HG02938 (cell line): ENCODE results near the gene HADHA.

Experiments used
- ATAC-seq: cut with Tn5 transposase; IDR thresholded peaks from one replicate; pipeline ENCODE4 v1.9.1; 2021; ENCODE audit warnings: mild to moderate bottlenecking, moderate library complexity; ENCODE audit not compliant: unreplicated experiment

HADHA gene

DNA sequence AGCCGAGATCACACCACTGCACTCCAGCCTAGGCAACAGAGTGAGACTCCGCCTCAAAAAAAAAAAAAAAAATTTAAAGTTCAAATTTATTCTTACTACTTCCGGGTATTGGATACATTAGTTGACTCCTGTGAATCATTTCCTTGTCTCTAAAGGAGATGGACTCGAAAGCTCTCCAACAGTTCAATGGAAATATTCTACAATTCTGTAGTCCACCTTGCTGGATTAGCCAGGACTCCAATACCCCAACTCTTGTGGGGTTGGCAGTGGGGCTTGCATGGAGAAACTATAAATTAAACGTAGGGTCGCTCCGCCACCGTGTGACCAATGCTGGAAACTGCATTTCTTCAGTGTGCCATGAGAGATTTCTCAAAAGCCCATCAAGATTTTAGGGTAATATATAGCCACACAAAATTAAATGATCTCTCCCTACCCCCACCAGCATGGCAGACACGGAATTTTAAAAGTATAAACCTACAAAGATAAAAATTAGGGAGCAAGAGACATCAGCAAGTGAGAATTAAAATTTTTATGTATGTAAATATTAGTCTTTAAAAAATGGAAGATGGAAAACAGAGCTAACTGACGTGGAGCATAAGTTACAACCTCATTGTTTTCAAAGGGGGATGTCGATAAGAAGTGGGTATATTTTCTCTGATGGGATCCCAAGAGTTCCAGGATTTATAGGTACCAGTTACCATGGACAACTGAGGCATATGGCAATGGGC lies 99.3 kb downstream of the HADHA start:
- ATAC-seq, result no peak

DNA sequence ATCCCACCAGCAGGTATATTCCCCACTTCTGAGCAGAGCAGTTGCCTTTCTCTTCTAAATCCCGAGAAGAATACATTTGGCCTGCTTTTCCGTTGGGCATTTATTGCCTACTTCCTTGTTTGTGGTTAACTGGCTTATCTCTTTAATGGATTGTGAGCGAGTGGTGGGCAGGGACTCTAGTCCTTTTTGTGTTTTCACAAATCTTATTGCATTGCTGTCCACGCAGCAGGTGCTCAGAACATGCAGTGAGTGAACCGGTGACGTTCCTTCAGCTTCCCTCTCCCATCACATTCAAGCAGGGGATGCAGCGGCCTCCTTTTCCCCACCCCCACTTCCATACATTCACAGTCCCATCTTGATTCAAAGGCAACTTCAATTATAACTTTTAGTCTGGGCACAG lies 100.4 kb downstream of the HADHA start:
- ATAC-seq, result no peak

DNA sequence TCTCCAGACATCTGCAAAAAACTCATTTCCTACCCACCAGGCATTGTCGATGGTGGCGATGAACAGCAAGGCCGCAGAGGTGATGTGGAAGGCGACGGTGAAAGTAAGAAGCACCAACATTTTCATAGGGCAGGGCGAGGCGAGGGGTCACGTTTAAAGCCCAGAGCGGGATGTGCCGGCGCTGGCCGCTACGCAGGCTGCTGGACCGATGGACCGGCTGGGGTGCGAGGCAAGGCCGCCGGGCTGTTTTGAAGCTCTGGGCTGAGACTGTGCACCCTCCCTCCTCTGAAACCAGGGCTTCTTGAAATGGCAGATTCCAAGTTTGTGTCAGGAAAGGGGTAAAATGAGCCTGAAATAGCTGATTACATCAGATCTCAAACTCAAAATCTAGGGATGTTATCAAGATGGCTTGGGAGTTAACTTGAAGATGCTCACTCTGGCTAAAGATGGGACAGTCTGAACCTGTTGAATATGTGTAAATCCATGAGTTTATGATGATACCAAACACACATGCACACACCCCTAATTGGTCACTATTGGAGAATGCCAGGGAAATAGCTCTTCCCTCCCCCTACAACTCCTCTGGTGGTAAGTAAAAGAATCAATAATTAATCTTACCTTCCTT lies 103.2 kb downstream of the HADHA start:
- no peak for ATAC-seq
